Measurements from ENCODE around the gene MAP4K4.
"Not testable (repeated sequence)": the region's sequence is repeated elsewhere in the genome, so short reads cannot be mapped to it uniquely, and the experiment has no call there.

Gene MAP4K4

GRCh38 chr2:101744832-101745231 is 47.3 kb downstream of the MAP4K4 start:
- no peak for DNase-seq

- no peak for DNase-seq
Observed at GRCh38 chr2:101745711-101746694, 48.5 kb downstream of the MAP4K4 start.

- no peak for DNase-seq
Observed at GRCh38 chr2:101748000-101748399, 50.5 kb downstream of the MAP4K4 start.

GRCh38 chr2:101748462-101748861 is 51.0 kb downstream of the MAP4K4 start:
- not testable (repeated sequence) for DNase-seq

- no peak for DNase-seq
Observed at GRCh38 chr2:101750688-101751087, 53.2 kb downstream of the MAP4K4 start.

- no peak for DNase-seq
Observed at GRCh38 chr2:101751276-101751815, 53.8 kb downstream of the MAP4K4 start.

GRCh38 chr2:101751875-101752619 is 54.5 kb downstream of the MAP4K4 start:
- peak in 1 of 2 donors; percentile 43 for DNase-seq

- no peak for DNase-seq
Observed at GRCh38 chr2:101752716-101753616, 55.5 kb downstream of the MAP4K4 start.

- no peak for DNase-seq
Observed at GRCh38 chr2:101753720-101754490, 56.4 kb downstream of the MAP4K4 start.

GRCh38 chr2:101754618-101755017 is 57.1 kb downstream of the MAP4K4 start:
- DNase-seq, result no peak

GRCh38 chr2:101756266-101756665 is 58.8 kb downstream of the MAP4K4 start:
- DNase-seq, result no peak

GRCh38 chr2:101758001-101758400 is 60.5 kb downstream of the MAP4K4 start:
- DNase-seq, result no peak

GRCh38 chr2:101759162-101759561 is 61.7 kb downstream of the MAP4K4 start:
- DNase-seq, result no peak

GRCh38 chr2:101762451-101763171 is 65.1 kb downstream of the MAP4K4 start:
- no peak for DNase-seq

GRCh38 chr2:101763496-101764333 is 66.2 kb downstream of the MAP4K4 start:
- DNase-seq, result no peak

GRCh38 chr2:101766337-101766736 is 68.8 kb downstream of the MAP4K4 start:
- DNase-seq, result no peak

GRCh38 chr2:101766871-101767739 is 69.6 kb downstream of the MAP4K4 start:
- no peak for DNase-seq

- DNase-seq, result peak in 1 of 2 donors; percentile 26
Observed at GRCh38 chr2:101768556-101769220, 71.2 kb downstream of the MAP4K4 start.

Measured in CD4-positive, alpha-beta T cell treated with Interleukin-4 for 1 hour (primary cell).